Astrocyte of the cerebellum (primary cell): Measurements from ENCODE around the gene GJB5.

ENCODE experiments used
- DNase-seq: peaks from one replicate; pipeline ENCODE4 v3.0.0-alpha.2; 2011; ENCODE audit warnings: low read depth
- H3K4me3 ChIP-seq: 2 replicates; pipeline ENCODE4 v1.5.1; 2011; ENCODE audit warnings: mild to moderate bottlenecking, low read depth, low read length, moderate library complexity
- in situ Hi-C: cut with HindIII; loops from 2 replicates; pipeline ENCODE4 v1.10.0; 2017; ENCODE audit warnings: low sequenced_read_pairs
- TF ChIP-seq, protein P1 (sequence below): IDR thresholded peaks from 2 replicates; pipeline ENCODE4 v1.5.1; 2012; ENCODE audit warnings: low read length, low read depth, moderate library complexity, mild to moderate bottlenecking; ENCODE audit errors: missing control alignments

GJB5 gene

DNA sequence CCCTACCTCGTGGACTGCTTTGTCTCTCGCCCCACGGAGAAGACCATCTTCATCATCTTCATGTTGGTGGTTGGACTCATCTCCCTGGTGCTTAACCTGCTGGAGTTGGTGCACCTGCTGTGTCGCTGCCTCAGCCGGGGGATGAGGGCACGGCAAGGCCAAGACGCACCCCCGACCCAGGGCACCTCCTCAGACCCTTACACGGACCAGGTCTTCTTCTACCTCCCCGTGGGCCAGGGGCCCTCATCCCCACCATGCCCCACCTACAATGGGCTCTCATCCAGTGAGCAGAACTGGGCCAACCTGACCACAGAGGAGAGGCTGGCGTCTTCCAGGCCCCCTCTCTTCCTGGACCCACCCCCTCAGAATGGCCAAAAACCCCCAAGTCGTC lies 39.9 kb downstream of the GJB5 start:
- in situ Hi-C loops, result no loop called here

GRCh38 chr1:34795916-34796315 lies 41.1 kb downstream of the GJB5 start:
- in situ Hi-C loops, result no loop called here
- no peak for DNase-seq
- H3K4me3 ChIP-seq, result no peak overlapping the region
- TF ChIP-seq, protein P1, sequence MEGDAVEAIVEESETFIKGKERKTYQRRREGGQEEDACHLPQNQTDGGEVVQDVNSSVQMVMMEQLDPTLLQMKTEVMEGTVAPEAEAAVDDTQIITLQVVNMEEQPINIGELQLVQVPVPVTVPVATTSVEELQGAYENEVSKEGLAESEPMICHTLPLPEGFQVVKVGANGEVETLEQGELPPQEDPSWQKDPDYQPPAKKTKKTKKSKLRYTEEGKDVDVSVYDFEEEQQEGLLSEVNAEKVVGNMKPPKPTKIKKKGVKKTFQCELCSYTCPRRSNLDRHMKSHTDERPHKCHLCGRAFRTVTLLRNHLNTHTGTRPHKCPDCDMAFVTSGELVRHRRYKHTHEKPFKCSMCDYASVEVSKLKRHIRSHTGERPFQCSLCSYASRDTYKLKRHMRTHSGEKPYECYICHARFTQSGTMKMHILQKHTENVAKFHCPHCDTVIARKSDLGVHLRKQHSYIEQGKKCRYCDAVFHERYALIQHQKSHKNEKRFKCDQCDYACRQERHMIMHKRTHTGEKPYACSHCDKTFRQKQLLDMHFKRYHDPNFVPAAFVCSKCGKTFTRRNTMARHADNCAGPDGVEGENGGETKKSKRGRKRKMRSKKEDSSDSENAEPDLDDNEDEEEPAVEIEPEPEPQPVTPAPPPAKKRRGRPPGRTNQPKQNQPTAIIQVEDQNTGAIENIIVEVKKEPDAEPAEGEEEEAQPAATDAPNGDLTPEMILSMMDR, result no peak

More for the DNA sequence above, 39.9 kb downstream of the GJB5 start:
- TF ChIP-seq, protein P1, result no peak
- no peak overlapping the region for H3K4me3 ChIP-seq
- no peak for DNase-seq

GRCh38 chr1:34796990-34797389 lies 42.1 kb downstream of the GJB5 start:
- in situ Hi-C loops, result no loop called here
- no peak overlapping the region for H3K4me3 ChIP-seq
- TF ChIP-seq, protein P1, result no peak
- DNase-seq, result no peak

- in situ Hi-C loops, result no loop called here
- H3K4me3 ChIP-seq, result no peak overlapping the region
- TF ChIP-seq, protein P1, result no peak
- DNase-seq, result no peak
Measured at GRCh38 chr1:34800214-34800613, 45.4 kb downstream of the GJB5 start.

DNA sequence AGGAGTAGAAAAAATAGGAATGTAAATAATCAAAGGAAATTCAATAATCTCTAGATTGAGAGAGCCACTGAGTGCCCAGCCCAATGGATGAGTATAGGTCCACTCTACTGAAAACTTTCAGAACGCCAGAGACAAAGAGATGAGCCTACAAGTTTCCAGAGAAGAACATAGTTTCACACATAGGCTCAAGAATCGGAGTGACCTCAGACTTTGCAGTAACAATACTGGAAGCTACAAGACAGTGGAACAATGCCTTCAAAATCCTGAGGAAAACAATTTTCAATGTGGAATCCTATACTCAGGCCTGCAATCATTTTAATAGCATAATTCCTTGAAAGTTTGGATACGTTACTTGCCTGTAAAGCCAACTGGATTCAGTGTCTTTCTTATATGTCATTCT lies 48.9 kb downstream of the GJB5 start:
- in situ Hi-C loops, result no loop called here
- no peak overlapping the region for H3K4me3 ChIP-seq
- DNase-seq, result no peak
- TF ChIP-seq, protein P1, result no peak

DNA sequence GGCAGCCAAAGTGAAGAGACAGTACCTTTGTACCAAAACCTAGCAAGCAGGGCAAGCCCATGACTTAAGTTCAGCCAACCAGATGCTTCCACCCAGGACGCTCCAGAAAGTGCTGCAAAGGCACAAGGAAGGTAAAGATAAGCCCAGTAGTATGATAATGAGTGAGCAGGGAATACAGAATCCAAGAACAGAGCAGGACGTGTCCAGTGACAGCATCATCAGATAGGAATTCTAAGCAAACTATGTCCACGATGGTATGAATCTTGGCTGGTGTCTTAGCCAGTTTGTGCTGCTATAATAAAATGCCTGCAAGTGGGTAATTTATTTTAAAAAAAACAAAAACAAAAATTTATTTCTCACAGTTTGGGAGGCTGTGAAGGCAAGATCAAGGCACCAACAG lies 51.5 kb downstream of the GJB5 start:
- in situ Hi-C loops, result no loop called here
- TF ChIP-seq, protein P1, result no peak
- no peak overlapping the region for H3K4me3 ChIP-seq
- no peak for DNase-seq
